ENCODE data around the gene HOXA2. TPM values are rescaled to one million over a fixed set of nuclear protein-coding genes. Genes with fewer than 3 reads are reported as not detected.
A peak's percentile ranks its signal among the peaks of the same experiment; 100 is the strongest.

HOXA2 gene
- total and polyA plus RNA-seq, 4 donors: 0.44 to 3.4 (median 1.5) TPM

DNA sequence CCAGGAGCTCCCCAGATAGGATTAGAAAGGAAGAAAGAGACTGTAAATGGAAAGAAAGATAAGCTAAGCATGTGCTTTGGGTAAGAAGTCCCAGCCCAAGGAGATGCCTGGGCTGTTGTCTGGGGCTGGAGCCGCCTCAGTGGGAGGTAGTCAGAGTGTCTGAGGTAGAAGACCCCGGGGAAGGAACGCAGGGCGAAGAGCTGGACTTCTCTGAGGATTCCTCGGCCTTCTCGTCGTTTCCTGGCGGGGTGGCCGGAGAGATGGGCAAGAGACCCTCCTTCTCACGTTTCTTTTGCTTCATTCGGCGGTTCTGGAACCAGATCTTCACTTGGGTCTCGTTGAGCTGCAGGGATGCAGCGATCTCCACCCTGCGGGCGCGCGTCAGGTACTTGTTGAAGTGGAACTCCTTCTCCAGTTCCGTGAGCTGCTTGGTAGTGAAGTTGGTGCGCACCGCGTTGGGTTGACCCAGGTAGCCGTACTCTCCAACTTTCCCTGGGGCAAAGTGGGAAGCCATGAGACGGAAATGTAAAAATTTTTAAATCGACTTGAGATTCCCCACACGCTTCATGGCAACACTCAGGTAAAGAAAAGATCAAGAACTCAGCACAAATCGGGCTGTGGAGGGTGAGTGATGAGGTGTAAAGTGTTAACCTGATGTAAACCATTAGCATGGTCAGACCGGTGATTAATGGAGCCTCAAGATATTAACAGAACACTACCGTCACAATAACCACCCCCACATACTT lies 8.0 kb downstream of the HOXA2 start:
- TF ChIP-seq, protein P1, sequence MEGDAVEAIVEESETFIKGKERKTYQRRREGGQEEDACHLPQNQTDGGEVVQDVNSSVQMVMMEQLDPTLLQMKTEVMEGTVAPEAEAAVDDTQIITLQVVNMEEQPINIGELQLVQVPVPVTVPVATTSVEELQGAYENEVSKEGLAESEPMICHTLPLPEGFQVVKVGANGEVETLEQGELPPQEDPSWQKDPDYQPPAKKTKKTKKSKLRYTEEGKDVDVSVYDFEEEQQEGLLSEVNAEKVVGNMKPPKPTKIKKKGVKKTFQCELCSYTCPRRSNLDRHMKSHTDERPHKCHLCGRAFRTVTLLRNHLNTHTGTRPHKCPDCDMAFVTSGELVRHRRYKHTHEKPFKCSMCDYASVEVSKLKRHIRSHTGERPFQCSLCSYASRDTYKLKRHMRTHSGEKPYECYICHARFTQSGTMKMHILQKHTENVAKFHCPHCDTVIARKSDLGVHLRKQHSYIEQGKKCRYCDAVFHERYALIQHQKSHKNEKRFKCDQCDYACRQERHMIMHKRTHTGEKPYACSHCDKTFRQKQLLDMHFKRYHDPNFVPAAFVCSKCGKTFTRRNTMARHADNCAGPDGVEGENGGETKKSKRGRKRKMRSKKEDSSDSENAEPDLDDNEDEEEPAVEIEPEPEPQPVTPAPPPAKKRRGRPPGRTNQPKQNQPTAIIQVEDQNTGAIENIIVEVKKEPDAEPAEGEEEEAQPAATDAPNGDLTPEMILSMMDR (IDR thresholded peaks at IDR 0.05; ENCODE audit: control extremely low read depth, extremely low read depth): no peak
- Histone ChIP-seq H3K9ac (ENCODE audit: insufficient read depth in 1 of 2, low read length in 2 of 2) (no peak overlapping the region), H3K36me3 (ENCODE audit: control insufficient read depth in 4 of 4, insufficient read depth in 4 of 4, low read length in 4 of 4) (peaks cover 0 to 5% (median 2%) of the 10 kb centered on the region in 4 donors), H3K4me1 (ENCODE audit: control insufficient read depth in 5 of 5, insufficient read depth in 5 of 5, low read length in 5 of 5) (peaks cover 0 to 73% (median 9%) of the 10 kb centered on the region in 5 donors), H3K4me3 (no peak overlapping the region), H3K27me3 (ENCODE audit: control insufficient read depth in 3 of 3, insufficient read depth in 3 of 3, low read length in 2 of 3) (peaks cover 4 to 65% (median 5%) of the 10 kb centered on the region in 3 donors), H3K27ac (ENCODE audit: low read depth in 1 of 2, low read length in 1 of 2) (no peak overlapping the region), H3K9me3 (ENCODE audit: control insufficient read depth in 4 of 4, insufficient read depth in 3 of 4, low read length in 3 of 4) (no peaks in the 10 kb centered on the region)
- WGBS, 2 donors: 48 to 55% methylated on average over 29 of the region's 29 CpGs
- DNase-seq (peak in 1 of 3 donors; percentile 17), ATAC-seq (ENCODE audit: insufficient read depth, low FRiP score) (no peak)

DNA sequence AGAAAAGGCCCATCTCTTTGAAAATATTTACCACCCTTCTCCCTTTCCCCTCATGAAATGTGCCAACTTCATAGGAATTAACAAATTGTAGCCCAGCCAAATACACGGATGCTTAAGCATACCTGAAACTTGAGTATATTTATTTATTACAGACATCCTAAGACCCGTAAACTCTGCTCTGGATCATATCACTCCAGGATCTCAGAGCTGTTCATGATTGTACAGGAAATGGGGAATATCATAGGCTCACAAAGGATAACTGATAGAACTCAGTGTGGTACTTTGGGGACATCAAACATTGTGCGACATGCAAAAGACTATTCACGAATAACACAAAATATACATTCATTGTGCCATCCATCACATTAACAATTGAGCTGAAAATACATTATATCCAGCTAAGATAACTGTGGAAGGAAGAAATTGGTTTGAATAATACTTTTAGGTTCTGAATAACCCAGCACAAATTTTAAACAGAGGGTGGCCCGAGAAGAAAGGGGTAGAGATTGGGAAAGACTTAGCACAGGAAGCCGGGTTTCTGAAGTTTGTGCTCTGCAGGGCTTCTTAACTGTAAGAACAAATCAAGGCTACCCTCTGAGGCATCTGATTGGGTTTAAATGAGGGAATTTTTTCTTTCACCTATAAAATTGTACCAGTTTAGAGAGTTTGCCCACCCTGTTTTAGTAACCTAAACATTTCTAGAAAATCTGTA lies 9.1 kb downstream of the HOXA2 start:
- TF ChIP-seq, protein P1 (IDR thresholded peaks at IDR 0.05; ENCODE audit: control extremely low read depth, extremely low read depth): no peak
- H3K4me3 ChIP-seq: no peak overlapping the region
- H3K27me3 ChIP-seq (ENCODE audit: control insufficient read depth in 3 of 3, insufficient read depth in 3 of 3, low read length in 2 of 3): peaks cover 5 to 71% (median 9%) of the 10 kb centered on the region in 3 donors
- H3K9me3 ChIP-seq (ENCODE audit: control insufficient read depth in 4 of 4, insufficient read depth in 3 of 4, low read length in 3 of 4): no peaks in the 10 kb centered on the region
- no peak for ATAC-seq (ENCODE audit: insufficient read depth, low FRiP score)
- WGBS, 2 donors: 37 to 55% methylated on average over 6 of the region's 6 CpGs
- peaks cover 0 to 68% (median 9%) of the 10 kb centered on the region in 5 donors for H3K4me1 ChIP-seq (ENCODE audit: control insufficient read depth in 5 of 5, insufficient read depth in 5 of 5, low read length in 5 of 5)
- peaks cover 0 to 5% (median 0%) of the 10 kb centered on the region in 4 donors for H3K36me3 ChIP-seq (ENCODE audit: control insufficient read depth in 4 of 4, insufficient read depth in 4 of 4, low read length in 4 of 4)
- peak in 2 of 3 donors; percentile 53 to 55 for DNase-seq
- no peak overlapping the region for H3K9ac ChIP-seq (ENCODE audit: insufficient read depth in 1 of 2, low read length in 2 of 2)
- no peak overlapping the region for H3K27ac ChIP-seq (ENCODE audit: low read depth in 1 of 2, low read length in 1 of 2)

DNA sequence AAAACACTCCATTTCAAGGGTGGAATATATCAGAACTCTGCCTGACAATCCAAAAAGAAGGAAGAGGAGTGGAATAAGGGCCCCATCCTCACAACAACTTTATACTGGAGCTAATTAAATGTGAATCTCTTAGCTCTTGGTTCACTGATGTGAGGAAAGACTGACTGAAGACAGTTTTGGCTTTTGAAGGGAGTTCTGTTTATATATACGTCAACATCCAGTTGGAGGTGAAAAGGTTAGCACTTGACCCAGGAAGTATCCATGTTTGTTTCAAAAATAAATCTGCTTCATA lies 9.7 kb downstream of the HOXA2 start:
- DNase-seq (peak in 2 of 3 donors; percentile 72 to 86), ATAC-seq (ENCODE audit: insufficient read depth, low FRiP score) (no peak)
- H3K36me3 ChIP-seq (ENCODE audit: control insufficient read depth in 4 of 4, insufficient read depth in 4 of 4, low read length in 4 of 4): peaks cover 0 to under 1% (median 0%) of the 10 kb centered on the region in 4 donors
- H3K27me3 ChIP-seq (ENCODE audit: control insufficient read depth in 3 of 3, insufficient read depth in 3 of 3, low read length in 2 of 3): peaks cover 5 to 70% (median 9%) of the 10 kb centered on the region in 3 donors
- H3K9me3 ChIP-seq (ENCODE audit: control insufficient read depth in 4 of 4, insufficient read depth in 3 of 4, low read length in 3 of 4): peaks cover 0 to 3% (median 0%) of the 10 kb centered on the region in 4 donors
- H3K9ac ChIP-seq (ENCODE audit: insufficient read depth in 1 of 2, low read length in 2 of 2): no peak overlapping the region
- TF ChIP-seq, protein P1 (IDR thresholded peaks at IDR 0.05; ENCODE audit: control extremely low read depth, extremely low read depth): no peak
- H3K4me3 ChIP-seq: no peak overlapping the region
- 60 to 73% methylated on average over 1 of the region's 1 CpG for WGBS, 2 donors
- H3K27ac ChIP-seq (ENCODE audit: low read depth in 1 of 2, low read length in 1 of 2): no peak overlapping the region
- H3K4me1 ChIP-seq (ENCODE audit: control insufficient read depth in 5 of 5, insufficient read depth in 5 of 5, low read length in 5 of 5): peaks cover 0 to 67% (median 6%) of the 10 kb centered on the region in 5 donors

All from lung (tissue), 12 donors.